MCF 10A (cell line): ENCODE measurements around the gene CCDC127. TPM values are rescaled to one million over a fixed set of nuclear protein-coding genes. Genes with fewer than 3 reads are reported as not detected.

ENCODE experiments used
- BruUV-seq: library from RNA; stranded (reverse); fragments of 400-500 nt; replicated peaks from 2 replicates; lab custom pipeline; 2021; lab: Mats Ljungman, UMichigan
- CTCF ChIA-PET: fragments of 300-600 bp; sonication (Branson Sonifier 250); formaldehyde crosslinking; extraction: SDS; loops from one replicate; lab custom pipeline; 2021; ENCODE audit warnings: antibody characterized with exemption, inconsistent platforms; lab: Yijun Ruan, JAX
- POLR2A ChIA-PET: fragments of 300-600, 350-650 bp; sonication (Branson Sonifier 250); formaldehyde crosslinking; extraction: SDS; loops from one replicate; lab custom pipeline; 2020; ENCODE audit warnings: antibody characterized with exemption, inconsistent platforms; lab: Yijun Ruan, JAX
- DNase-seq: peaks from one replicate; pipeline ENCODE4 v3.0.0-alpha.2; 2018; ENCODE audit not compliant: unreplicated experiment
- H3K27ac Mint-ChIP-seq: one replicate; pipeline ENCODE4 v1.8.0; 2022; ENCODE audit warnings: mild to moderate bottlenecking, low read depth, mixed read lengths; ENCODE audit not compliant: unreplicated experiment
- H3K27me3 Mint-ChIP-seq: one replicate; pipeline ENCODE4 v1.8.0; 2022; ENCODE audit warnings: mixed read lengths; ENCODE audit not compliant: insufficient read depth, unreplicated experiment
- H3K36me3 Mint-ChIP-seq: one replicate; pipeline ENCODE4 v1.8.0; 2022; ENCODE audit warnings: mild to moderate bottlenecking, moderate library complexity, mixed read lengths; ENCODE audit not compliant: insufficient read depth, unreplicated experiment
- H3K4me1 Mint-ChIP-seq: one replicate; pipeline ENCODE4 v1.8.0; 2022; ENCODE audit warnings: mixed read lengths; ENCODE audit not compliant: insufficient read depth, unreplicated experiment
- H3K4me3 Mint-ChIP-seq: one replicate; pipeline ENCODE4 v1.8.0; 2022; ENCODE audit warnings: mild to moderate bottlenecking, moderate library complexity, mixed read lengths; ENCODE audit not compliant: unreplicated experiment
- H3K9me3 Mint-ChIP-seq: one replicate; pipeline ENCODE4 v1.8.0; 2022; ENCODE audit warnings: mixed read lengths; ENCODE audit not compliant: unreplicated experiment
- intact Hi-C: fragments of 100-400 bp; cut with micrococcal nuclease; formaldehyde crosslinking; loops from 2 replicates; pipeline ENCODE4 v1.14.1; 2022
- total RNA-seq: library from RNA; stranded (reverse); gene quantifications from 2 replicates; pipeline ENCODE4 v1.2.3, GENCODE V29; 2022
- TF ChIP-seq, protein P1 (sequence below): fragments of 200-600 bp; IDR thresholded peaks from one replicate; pipeline ENCODE4 v1.8.0; 2022; ENCODE audit warnings: antibody characterized with exemption, mild to moderate bottlenecking; ENCODE audit not compliant: unreplicated experiment

Gene CCDC127
- total RNA-seq, 1 experiment from 2014 or later = 4.5 TPM

DNA sequence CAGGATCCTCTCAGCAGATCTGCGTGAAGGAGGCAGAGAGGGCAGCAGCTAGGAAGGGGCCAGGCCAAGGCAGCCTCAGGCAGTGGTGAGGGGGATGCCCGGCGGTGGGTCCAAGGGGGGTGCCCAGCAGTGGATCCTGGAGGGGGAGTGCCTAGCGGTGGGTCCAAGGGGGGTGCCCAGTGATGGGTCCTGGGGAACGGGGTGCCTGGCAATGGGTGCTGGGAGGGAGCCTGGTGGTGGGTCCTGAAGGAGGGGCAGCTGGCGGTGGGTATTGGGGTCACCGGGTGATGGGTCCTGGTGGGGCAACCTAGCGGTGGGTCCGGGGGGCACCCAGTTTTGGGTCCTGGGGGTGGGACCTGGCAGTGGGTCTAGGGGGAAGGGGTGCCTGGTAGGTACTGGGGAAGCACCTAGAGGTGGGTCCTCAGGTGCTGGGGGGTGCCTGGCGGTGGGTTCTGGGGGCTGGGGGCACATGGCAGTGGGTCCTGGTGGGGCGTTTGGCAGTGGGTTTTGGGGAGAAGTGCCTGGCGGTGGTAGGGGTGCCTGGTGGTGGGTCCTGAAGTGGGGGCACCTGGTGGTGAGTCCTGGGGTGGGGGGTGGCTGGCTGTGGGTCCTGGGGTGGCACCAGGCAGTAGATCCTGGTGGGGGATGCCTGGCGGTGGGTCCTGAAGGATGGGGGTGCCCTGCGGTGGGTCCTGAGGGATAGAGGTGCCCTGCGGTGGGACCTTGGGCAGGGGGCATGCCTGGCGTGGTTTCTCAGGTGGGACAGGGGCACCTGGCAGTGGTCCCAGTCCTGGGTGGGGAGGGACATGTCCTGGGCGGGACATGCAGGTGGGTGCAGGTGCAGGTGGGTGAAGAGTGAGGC lies 24.8 kb downstream of the CCDC127 start:
- H3K9me3 Mint-ChIP-seq = no peaks in the 10 kb centered on the region
- CTCF ChIA-PET = no interaction called here

GRCh38 chr5:192691-192969 lies 25.3 kb downstream of the CCDC127 start:
- Mint-ChIP-seq H3K4me3 (no peak overlapping the region), H3K27me3 (peaks cover 12% of the 10 kb centered on the region), H3K9me3 (no peaks in the 10 kb centered on the region), H3K27ac (no peak overlapping the region), H3K4me1 (no peaks in the 10 kb centered on the region), H3K36me3 (no peaks in the 10 kb centered on the region)
- intact Hi-C loops = no loop called here
- no peak for DNase-seq
- TF ChIP-seq, protein P1, sequence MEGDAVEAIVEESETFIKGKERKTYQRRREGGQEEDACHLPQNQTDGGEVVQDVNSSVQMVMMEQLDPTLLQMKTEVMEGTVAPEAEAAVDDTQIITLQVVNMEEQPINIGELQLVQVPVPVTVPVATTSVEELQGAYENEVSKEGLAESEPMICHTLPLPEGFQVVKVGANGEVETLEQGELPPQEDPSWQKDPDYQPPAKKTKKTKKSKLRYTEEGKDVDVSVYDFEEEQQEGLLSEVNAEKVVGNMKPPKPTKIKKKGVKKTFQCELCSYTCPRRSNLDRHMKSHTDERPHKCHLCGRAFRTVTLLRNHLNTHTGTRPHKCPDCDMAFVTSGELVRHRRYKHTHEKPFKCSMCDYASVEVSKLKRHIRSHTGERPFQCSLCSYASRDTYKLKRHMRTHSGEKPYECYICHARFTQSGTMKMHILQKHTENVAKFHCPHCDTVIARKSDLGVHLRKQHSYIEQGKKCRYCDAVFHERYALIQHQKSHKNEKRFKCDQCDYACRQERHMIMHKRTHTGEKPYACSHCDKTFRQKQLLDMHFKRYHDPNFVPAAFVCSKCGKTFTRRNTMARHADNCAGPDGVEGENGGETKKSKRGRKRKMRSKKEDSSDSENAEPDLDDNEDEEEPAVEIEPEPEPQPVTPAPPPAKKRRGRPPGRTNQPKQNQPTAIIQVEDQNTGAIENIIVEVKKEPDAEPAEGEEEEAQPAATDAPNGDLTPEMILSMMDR = no peak
- ChIA-PET POLR2A (interaction anchor here (0.7 kb wide), 1 partner anchor 27 kb away, joined by 3 read pairs; no protein-coding TSS in a partner anchor), CTCF (no interaction called here)
- no TSS peak for BruUV-seq

More for the DNA sequence above, 24.8 kb downstream of the CCDC127 start:
- POLR2A ChIA-PET = interaction anchor here (0.6 to 0.7 kb wide), 2 partner anchors 26 to 708 kb away, joined by 3 to 4 read pairs; no protein-coding TSS in a partner anchor
- Mint-ChIP-seq H3K27ac (no peak overlapping the region), H3K4me3 (no peak overlapping the region), H3K4me1 (no peaks in the 10 kb centered on the region), H3K36me3 (no peaks in the 10 kb centered on the region), H3K27me3 (peaks cover 12% of the 10 kb centered on the region)
- TF ChIP-seq, protein P1 = no peak
- BruUV-seq = no TSS peak
- intact Hi-C loops = no loop called here
- DNase-seq = no peak

GRCh38 chr5:191949-192690 lies 25.8 kb downstream of the CCDC127 start:
- intact Hi-C loops = no loop called here
- ChIA-PET CTCF (interaction anchor here (0.6 kb wide), 1 partner anchor 203 kb away, joined by 3 read pairs; no protein-coding TSS in a partner anchor), POLR2A (interaction anchor here (0.7 kb wide), 1 partner anchor 27 kb away, joined by 3 read pairs; no protein-coding TSS in a partner anchor)
- Mint-ChIP-seq H3K27me3 (peaks cover 12% of the 10 kb centered on the region), H3K36me3 (no peaks in the 10 kb centered on the region), H3K4me3 (no peak overlapping the region), H3K27ac (no peak overlapping the region), H3K9me3 (no peaks in the 10 kb centered on the region), H3K4me1 (no peaks in the 10 kb centered on the region)
- no peak for DNase-seq
- TF ChIP-seq, protein P1 = no peak
- BruUV-seq = no TSS peak
